Glomerular visceral epithelial cell (primary cell): ENCODE data around the gene GIPC1.
"Not testable (repeated sequence)": the region's sequence is repeated elsewhere in the genome, so short reads cannot be mapped to it uniquely, and the experiment has no call there.

Experiments
- DNase-seq: peaks from one replicate; pipeline ENCODE4 v3.0.0-alpha.2; 2016; ENCODE audit errors: extremely low spot score

The GIPC1 gene

DNA sequence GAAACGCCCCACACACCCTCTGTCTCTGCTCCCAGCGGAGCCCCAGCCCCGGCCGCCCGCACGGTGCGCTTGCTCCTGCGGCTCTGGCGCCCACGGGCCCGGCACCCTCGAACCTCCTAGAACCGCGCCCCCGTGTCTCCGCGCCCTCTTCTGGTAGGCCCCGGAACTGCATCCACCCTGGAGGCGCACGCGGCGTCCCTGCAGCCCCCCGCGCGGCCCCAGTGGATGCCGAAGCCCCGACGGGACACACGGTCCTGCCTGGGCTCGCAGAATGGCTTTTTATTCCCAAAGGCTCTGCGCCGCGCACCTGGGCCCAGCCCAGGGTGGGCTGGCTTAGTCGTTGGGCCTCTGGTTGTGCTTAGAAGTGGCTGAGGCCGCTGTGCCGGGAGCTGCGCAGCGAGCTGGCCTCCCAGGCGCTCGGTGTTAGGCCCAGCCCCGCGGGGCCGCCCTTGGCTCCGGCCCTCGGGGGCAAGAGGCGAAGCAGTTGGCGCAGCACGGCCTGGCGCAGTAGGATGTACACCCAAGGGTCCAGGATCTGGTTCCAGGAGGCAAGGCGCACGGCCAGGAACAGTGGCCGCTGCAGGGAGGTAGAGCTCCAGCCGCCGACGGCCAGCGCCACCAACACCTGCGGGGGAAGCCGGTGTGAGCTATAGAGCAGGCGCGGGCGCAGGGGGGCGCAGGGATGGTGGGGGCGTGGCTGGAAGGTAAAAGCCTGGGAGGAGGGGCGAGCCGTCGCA lies 23.6 kb downstream of the GIPC1 start:
- DNase-seq = peak; percentile 57

DNA sequence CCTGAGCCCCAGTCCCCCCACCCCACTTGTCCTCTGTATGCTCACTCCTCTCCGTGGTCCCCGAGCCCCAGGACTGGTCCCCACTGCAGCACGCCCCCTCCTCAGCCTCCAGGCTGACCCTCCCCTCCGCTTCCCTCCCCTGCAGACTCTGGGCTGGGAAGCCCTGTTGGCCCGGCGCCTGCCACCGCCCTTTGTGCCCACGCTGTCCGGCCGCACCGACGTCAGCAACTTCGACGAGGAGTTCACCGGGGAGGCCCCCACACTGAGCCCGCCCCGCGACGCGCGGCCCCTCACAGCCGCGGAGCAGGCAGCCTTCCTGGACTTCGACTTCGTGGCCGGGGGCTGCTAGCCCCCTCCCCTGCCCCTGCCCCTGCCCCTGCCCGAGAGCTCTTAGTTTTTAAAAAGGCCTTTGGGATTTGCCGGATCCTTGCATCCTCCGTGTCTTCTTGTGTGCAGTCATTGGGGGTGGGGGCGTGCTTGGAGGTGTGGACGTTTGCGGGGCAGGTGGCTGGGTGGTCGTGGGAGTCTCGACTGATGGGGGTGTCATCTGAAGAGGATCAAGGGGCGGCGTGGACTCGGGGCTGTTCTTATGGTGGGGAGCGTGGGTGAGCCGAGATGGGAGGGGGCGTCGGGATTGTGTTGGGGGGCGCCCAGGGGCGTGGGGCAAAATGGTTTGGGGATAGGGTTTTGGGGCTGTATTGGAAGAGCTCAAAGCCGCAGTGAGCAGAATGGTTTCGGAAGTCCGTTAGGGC lies 24.3 kb downstream of the GIPC1 start:
- no peak for DNase-seq

DNA sequence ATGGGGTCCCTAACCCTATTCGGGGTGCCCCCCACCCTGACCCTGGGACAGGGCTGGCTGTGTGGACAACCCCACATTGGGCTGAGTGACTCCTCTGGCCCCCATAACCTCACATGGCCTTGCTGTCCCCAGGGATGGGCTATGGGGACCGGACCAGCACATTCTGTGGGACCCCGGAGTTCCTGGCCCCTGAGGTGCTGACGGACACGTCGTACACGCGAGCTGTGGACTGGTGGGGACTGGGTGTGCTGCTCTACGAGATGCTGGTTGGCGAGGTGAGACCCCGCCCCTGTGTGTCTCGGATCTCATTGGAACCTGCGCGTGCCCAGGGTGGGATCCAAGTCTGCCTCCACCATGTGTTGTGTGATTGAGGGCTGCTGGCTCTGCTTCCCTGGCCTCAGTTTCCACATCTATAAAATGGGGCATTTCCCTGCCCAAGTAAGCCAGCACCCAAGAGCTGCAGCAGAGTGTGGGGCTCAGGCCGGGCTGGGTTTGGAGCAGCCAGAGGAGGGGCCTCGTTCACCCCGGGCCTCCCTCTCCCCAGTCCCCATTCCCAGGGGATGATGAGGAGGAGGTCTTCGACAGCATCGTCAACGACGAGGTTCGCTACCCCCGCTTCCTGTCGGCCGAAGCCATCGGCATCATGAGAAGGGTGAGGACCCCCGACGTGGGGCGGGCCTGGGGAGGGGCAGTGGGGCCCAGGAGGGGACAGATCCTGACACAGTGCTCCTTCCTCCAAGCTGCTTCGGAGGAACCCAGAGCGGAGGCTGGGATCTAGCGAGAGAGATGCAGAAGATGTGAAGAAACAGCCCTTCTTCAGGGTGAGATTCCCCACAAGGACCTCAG lies 25.7 kb downstream of the GIPC1 start:
- no peak for DNase-seq

DNA sequence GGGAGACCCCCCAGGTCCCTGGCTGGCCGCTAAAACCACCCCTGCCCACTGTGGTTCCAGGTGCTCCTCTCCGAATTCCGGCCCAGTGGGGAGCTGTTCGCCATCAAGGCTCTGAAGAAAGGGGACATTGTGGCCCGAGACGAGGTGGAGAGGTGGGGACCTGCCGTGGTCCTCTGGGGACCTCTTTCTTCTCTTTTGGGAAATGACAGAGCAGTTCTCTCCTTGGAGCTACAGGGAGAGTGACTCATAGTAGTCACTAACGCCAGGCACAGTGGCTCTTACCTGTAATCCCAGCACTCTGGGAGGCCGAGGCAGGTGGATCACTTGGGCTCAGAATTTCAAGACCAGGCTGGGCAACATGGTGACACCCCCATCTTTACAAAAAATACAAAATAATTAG lies 28.1 kb downstream of the GIPC1 start:
- no peak for DNase-seq

DNA sequence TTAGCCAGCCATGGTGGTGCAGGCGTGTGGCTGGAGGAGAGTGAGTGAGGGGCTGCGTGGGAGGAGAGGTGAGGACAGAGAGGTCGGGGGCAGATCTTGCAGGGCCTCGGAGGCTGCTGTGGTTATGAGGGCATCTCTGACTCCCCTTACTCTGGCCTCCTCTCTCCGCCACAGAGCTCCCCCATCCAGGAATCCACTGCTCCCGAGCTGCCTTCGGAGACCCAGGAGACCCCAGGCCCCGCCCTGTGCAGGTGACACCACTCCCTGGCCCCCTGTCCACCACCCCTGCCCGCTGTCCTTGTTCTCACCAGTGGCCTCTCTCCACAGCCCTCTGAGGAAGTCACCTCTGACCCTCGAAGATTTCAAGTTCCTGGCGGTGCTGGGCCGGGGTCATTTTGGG lies 28.5 kb downstream of the GIPC1 start:
- DNase-seq = no peak

DNA sequence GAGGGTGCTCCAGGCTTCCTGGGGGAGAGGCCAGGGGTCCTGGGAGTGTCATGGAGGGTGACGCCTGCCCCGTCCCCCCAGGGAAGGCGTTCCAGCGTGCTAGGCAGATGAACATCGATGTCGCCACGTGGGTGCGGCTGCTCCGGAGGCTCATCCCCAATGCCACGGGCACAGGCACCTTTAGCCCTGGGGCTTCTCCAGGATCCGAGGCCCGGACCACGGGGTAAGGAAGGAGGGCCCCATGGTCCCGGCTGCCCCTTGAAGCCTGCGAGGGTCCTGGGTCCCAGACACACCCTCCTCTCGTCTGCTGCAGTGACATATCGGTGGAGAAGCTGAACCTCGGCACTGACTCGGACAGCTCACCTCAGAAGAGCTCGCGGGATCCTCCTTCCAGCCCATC lies 32.2 kb downstream of the GIPC1 start:
- DNase-seq = no peak

DNA sequence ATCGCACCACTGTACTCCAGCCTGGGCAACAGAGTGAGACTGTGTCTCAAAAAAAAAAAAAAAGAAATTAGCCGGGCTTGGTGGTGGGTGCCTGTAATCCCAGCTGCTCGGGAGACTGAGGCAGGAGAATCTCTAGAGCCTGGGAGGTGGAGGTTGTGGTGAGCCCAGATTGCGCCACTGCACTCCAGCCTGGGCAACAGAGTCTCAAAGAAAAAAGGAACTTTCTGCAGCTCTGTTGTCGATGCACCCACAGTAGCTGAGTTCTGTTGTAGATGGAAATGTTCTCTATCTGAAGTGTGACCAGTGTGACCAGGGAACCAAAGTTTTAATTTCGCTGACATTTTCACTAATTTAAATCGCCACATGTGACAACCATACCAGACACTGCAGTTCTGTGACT lies 33.5 kb downstream of the GIPC1 start:
- DNase-seq = not testable (repeated sequence)

DNA sequence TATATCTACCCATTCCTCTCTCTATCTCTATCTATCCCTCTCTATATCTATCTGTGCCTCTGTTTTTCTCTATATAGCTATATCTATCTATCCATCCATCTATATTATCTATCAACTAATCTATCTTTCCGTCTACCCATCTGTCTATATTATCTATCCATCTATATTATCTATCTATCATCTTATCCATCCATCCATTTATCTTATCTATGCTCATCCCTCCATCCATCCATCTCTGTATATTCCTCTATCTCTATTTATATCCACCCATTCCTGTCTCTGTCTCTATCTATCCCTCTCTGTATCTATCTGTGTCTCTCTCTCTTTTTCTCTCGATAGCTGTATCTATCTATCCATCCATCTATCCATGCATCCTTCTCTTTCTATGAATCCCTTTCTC lies 35.0 kb downstream of the GIPC1 start:
- no peak for DNase-seq

DNA sequence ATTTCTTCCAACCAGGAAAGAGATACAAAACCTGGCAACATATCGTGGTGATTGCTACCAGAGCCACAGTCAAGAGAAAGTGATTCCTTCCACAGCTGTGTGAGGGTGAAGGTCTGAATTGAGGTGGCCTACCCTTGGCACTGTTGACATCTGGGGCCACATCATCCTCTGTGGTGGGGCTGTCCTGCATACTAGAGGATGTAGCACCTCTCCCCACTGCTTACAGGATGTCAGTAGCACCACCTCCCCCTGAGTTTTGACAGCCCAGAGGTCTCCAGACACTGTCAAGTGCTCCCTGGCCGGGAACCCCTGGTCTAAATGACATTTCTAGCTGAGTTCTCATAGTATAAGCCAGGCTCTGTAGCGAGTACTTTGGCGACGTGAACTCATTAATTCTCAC lies 36.2 kb downstream of the GIPC1 start:
- no peak for DNase-seq

DNA sequence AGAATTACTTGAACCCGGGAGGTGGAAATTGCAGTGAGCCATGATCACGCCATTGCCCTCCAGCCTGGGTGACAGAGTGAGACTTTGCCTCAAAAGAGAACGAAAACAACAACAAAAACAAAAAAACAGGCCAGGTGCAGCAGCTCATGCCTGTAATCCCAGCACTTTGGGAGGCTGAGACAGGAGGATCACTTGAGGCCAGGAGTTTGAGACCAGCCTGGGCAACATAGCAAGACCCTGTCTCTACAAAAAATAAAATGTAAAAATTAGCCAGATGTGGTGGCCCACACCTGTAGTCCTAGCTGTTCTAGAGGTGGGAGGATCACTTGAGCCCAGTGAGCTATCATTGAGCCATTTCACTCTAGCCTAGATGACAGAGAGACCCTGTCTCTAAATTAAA lies 43.6 kb downstream of the GIPC1 start:
- DNase-seq = not testable (repeated sequence)

DNA sequence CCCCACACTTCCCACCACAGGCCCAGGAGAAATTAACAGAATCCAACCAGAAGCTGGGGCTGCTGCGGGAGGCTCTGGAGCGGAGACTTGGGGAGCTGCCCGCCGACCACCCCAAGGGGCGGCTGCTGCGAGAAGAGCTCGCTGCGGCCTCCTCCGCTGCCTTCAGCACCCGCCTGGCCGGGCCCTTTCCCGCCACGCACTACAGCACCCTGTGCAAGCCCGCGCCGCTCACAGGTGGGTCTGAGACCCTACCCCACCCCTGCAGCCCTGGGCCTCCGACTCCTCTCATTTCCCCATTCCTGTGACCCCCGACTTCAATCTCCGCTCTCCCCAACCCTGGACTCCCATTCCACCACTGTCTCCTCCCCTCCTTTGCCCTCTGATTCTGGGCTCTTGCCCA lies 45.1 kb downstream of the GIPC1 start:
- DNase-seq = no peak

DNA sequence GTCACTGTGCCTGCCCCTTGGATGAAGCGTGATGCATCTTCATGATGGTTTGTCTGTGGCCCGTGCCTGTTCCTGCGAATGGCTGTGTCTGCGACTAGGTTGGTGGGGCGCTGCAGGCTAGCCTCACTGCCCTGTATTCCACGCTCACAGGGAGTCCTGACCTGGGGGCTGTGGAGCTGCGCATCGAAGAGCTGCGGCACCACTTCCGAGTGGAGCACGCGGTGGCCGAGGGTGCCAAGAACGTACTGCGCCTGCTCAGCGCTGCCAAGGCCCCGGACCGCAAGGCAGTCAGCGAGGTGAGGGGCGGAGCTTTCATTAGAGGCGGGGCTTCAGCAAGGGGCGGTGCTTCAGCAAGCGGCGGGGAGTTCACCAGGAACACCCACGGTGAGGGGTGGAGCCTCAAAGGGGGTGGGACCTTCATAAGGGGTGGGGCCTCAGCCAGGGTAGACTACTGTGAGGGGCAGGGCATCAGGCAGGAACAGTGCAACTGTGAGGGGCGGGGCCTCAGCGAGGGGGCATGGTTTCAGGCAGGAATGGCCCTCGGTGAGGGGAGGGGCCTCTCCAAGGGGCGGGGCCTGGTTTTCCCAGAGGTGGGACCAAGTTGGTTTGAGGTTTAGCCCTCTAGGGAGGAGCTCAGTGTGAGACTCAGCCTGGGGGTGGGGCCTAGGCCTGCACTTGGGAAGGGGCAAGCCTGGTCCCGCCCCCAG lies 45.6 kb downstream of the GIPC1 start:
- DNase-seq = peak; percentile 58

DNA sequence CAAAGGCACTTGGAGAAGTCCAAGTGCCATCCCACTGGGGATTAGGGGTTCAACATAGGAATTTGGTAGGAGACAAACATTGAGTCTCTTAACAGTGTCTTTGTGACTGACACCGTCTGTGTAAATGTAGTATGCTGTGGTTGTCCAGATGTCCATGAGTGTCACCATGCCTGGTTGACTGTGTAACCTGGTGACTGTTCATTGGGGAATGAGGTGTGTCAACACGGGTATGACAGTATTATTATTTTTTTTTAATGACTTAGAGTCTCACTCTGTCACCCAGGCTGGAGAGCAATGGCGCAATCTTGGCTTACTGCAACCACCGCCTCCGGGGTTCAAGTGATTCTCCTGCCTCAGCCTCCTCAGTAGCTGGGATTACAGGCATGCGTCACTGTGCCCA lies 46.6 kb downstream of the GIPC1 start:
- DNase-seq = no peak

DNA sequence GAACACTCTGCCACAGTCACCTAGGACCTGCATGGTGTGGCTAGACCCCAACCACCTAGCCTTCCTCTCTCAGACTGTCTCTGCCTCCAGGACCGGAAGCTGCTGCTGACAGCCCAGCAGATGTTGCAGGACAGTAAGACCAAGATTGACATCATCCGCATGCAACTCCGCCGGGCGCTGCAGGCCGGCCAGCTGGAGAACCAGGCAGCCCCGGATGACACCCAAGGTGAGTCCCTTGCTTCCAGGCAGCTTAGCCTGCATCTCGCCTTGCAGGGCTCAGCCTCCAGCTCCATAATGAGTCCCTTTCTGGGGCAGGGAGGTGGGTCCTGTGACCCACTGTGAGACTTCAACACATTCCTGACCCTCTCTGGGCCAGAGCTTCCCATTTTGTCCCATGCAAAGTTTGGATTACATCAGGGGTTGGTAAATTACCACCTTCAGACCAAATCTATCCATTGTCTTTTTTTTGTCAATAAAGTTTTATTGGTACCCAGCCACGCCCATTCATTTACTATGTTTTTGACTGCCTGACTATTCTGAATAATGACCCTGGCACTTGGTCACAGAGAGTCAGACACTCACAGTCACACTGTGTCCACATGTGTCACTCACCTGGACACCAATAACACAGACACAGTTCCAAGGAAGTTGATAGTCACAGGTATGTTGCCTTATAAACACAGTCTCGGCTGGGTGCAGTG lies 49.4 kb downstream of the GIPC1 start:
- no peak for DNase-seq

DNA sequence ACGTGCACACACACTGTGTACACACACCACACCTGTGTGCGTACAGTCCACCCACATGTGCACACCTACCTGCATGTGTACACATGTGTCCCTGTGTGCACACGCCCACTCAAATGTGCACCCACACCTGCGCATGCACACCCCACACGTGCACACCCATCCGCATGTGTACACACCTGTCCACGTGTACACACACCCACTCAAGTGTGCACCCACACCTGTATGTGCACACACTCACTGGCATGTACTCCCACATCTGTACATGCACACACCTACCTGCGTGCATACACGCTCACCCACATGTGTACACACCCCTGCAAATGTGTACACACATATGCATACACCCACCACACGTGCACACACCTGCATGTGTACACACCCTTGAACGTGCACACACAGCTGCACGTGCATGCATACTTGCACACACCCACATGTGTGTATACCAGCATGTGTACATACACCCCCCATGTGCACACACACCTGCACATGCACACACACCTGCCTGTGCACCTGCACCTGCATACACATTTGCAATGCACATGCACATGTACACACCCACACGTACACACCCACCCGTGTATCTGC lies 52.2 kb downstream of the GIPC1 start:
- DNase-seq = no peak

DNA sequence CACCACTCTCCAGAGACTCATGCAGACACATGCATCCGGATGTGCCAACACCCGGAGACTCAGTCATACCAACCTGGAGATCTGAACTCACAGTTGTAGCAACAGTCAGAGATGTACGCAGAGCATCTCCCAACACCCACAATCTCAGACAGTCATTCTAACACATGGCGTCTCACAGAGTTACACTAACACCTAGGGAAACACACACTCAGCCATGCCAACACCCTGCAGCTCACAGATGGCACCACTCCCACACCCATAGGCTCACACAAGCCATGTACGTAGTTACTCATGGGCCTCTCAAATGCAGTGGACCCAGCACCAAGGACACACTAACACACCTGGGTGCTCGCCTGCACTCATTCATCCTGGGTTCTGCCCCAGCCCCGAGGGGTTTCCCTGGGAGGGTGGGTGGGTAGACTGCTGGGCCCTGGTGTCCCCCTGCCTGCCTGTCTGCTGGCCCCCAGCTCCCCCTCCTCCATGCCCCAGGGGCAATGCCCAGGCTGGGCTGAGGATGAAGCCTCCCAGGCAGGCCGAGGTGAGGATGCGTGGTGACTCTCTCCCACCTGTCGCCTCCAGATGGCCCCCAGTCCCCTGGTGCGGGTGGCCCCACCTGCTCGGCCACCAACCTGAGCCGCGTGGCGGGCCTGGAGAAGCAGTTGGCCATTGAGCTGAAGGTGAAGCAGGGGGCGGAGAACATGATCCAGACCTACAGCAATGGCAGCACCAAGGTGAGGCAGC lies 52.9 kb downstream of the GIPC1 start:
- DNase-seq = no peak

DNA sequence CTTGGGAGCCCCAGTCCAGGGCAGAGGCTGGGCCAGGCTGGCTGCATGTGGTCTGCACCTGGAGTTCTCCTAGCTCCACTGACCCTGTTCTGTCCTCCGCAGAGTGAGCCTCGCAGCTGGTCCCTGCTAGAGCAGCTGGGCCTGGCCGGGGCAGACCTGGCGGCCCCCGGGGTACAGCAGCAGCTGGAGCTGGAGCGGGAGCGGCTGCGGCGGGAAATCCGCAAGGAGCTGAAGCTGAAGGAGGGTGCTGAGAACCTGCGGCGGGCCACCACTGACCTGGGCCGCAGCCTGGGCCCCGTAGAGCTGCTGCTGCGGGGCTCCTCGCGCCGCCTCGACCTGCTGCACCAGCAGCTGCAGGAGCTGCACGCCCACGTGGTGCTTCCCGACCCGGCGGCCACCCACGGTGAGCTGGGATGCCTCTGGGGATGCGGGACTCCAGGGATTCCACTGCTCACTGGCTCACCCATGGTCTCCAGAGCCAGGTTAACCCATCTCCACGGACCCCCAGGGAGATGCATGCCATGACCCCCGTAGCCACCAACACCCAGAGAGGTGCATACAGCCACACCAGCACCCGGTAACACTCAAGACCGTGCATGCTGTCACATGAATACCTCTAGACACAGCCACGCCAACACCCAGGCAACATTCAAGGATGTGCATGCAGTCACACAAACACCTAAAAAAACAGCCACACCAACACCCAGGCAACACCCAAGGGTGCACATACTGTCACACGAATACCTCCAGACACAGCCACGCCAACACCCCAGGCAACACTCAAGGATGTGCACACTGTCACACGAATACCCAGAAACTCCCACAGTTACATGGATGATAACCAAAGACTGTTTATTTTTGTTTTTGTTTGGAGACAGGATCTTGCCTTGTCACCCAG lies 54.6 kb downstream of the GIPC1 start:
- no peak for DNase-seq

DNA sequence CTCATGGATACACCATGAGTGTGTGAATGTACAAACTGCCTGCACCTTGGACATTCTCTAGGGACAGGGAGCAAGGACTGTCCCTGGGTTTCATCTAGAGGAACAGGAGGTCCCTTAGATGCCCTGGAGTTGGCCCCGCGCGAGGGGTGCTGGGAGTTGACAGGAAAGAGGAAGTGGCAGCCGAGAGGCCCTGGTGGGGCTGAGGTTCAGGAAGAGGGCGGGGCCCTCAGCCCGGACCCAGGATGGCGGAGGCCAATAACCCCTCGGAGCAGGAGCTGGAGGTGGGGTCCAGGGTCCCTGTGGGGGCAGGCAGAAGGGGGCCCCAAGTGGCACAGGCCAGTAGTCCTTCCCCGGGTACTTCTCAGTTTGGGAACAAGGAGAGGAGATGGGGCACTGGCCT lies 55.9 kb downstream of the GIPC1 start:
- no peak for DNase-seq

DNA sequence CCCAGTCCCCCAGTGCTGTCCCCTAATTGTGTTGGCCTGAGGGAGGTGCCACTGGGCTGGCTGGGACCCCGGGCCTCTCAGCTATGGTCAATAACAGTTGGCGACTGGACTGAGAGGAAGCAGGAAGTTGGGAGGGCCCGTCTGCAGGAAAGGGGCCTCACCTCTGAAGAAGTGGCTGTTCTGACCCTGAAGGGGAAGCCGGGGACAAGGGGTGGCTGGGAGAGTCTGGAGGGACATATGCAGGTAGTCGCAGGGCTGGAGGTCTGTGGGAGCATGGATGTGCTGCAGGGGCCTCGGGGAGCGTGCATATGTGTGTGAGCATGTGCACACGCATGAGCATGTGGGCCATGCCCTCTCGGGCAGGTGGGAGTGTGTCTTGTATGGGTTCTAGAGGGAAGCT lies 56.9 kb downstream of the GIPC1 start:
- DNase-seq = no peak
